ENCODE data around the gene LCE2A.

DNA sequence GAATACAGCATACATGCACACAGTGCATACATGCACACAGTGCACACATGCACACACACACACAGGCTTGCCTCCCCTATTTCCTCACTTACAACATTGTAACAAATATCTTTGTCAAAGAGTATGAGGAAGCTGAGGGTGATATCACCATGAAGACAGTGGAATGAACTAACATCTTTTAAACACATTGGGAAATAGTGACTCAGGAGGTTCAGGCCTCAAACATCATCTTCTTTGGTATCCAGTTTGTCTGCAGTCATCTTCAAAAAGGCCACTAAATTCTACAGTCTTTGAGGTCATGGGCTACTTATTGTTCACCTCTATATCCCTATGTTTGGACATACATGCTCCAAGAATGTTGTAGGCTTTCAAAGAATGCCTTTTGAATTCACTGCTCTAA is 14.3 kb upstream of the LCE2A start:
- TF ChIP-seq, protein P1, sequence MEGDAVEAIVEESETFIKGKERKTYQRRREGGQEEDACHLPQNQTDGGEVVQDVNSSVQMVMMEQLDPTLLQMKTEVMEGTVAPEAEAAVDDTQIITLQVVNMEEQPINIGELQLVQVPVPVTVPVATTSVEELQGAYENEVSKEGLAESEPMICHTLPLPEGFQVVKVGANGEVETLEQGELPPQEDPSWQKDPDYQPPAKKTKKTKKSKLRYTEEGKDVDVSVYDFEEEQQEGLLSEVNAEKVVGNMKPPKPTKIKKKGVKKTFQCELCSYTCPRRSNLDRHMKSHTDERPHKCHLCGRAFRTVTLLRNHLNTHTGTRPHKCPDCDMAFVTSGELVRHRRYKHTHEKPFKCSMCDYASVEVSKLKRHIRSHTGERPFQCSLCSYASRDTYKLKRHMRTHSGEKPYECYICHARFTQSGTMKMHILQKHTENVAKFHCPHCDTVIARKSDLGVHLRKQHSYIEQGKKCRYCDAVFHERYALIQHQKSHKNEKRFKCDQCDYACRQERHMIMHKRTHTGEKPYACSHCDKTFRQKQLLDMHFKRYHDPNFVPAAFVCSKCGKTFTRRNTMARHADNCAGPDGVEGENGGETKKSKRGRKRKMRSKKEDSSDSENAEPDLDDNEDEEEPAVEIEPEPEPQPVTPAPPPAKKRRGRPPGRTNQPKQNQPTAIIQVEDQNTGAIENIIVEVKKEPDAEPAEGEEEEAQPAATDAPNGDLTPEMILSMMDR (IDR thresholded peaks at IDR 0.05) = no peak
- TF ChIP-seq POLR2AphosphoS5 (IDR thresholded peaks at IDR 0.05) = no peak
- TF ChIP-seq POLR2A (IDR thresholded peaks at IDR 0.05) = no peak

All from gastroesophageal sphincter (tissue), 3 donors.